Measurements from ENCODE around the gene RHOBTB3.

- TF ChIP-seq CTCF (conservative IDR thresholded peaks at IDR 0.05 in 1 of 2, IDR thresholded peaks at IDR 0.05 in 1 of 2; ENCODE audit: low read depth in 1 of 2, low read length in 2 of 2) (no peak), EZH2 (IDR thresholded peaks at IDR 0.05; ENCODE audit: low read length, missing control alignments) (no peak)
These were observed 66.9 kb downstream of the RHOBTB3 start for GRCh38 chr5:95798048-95798447.

All from fibroblast of lung (primary cell).